GM21529 (cell line): Measurements from ENCODE around the gene TNN.

Source experiments
- ATAC-seq: cut with Tn5 transposase; IDR thresholded peaks from one replicate; pipeline ENCODE4 v1.9.1; 2021; ENCODE audit not compliant: unreplicated experiment

Gene TNN

GRCh38 chr1:175171036-175171913 is 103.6 kb downstream of the TNN start:
- ATAC-seq = no peak

- ATAC-seq = no peak
These were observed 104.9 kb downstream of the TNN start for GRCh38 chr1:175172503-175172902.

GRCh38 chr1:175173531-175173930 is 105.9 kb downstream of the TNN start:
- ATAC-seq = no peak

DNA sequence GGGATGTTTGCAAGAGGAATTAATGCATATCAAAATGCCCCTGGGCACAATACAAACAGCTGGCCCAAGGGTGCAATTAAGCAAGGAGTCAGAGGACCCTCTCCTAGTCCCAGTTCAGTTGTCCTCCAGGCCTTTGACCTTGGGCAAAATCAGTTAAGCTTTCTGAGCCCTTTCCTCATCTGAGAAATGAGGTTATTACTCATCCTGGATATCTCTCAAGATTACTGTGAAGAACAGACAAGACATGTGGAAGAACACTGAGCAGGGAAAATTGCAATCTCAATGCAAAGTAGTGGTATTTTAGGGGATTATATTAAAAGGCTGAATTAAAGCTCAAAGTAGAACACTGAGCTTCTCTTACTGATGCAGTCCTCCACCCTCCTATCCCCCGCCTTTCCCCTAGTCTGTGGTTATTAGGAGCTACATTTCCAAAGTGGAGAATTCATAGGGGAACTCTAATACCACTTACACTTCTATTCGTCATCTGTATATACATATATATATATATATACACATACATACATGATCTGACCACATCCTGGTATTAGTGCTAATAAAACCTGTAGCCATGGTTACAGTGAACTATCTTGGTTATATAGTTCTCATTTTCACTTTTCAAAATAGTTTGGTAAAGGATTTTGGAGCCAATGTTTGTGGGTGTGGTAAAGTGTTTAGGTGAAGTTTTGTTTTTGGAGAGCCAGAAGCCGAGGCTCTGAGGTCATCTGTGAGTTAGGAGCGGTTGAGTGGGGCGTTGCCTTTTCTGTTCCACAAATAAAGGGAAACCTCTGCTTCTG is 106.9 kb downstream of the TNN start:
- ATAC-seq = peak; percentile 82

- no peak for ATAC-seq
These were observed 108.6 kb downstream of the TNN start for GRCh38 chr1:175176246-175176645.

DNA sequence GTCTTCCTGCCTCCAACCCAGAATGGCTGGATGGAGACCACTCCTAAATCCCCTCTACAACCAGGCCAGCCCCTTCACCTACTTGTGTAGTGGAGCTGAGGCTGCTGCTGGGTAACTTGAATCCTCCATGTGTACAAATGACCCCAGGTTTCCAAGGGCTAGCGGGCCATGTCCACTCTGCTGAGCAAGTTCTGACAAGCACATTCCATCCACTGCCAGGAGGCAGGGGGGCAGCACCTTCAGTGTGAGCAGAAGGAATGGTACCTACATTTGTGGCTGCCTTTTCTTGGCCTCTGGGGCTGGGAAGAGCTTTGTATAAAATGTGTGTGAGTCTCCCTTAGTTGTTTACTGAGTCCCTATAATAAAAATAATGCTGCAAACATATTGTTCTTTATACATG is 110.4 kb downstream of the TNN start:
- ATAC-seq = no peak

GRCh38 chr1:175178456-175178855 is 110.8 kb downstream of the TNN start:
- no peak for ATAC-seq

GRCh38 chr1:175179837-175180590 is 112.4 kb downstream of the TNN start:
- no peak for ATAC-seq

GRCh38 chr1:175182201-175182746 is 114.6 kb downstream of the TNN start:
- no peak for ATAC-seq

- ATAC-seq = no peak
These were observed 116.0 kb downstream of the TNN start for GRCh38 chr1:175183586-175183985.

DNA sequence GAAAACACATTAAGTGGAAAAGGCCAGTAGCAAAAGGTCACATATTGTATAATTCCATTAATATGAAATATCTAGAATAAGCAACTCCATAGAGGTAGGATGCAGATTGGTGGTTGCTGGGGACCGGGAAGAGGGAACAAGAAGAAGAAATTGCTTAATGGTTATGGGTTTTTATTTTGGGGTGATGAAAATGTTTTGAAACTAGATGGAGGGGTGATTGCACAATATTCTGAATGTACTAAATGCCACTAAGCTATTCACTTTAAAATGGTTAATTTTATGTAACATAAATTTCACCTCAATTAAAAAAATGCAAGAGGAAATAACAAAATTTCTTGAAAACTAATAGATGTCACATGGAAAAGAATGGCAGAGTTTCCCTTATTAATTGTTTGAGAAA is 118.3 kb downstream of the TNN start:
- ATAC-seq = no peak

GRCh38 chr1:175186433-175187160 is 119.0 kb downstream of the TNN start:
- ATAC-seq = no peak

GRCh38 chr1:175188936-175189335 is 121.3 kb downstream of the TNN start:
- peak; percentile 65 for ATAC-seq

DNA sequence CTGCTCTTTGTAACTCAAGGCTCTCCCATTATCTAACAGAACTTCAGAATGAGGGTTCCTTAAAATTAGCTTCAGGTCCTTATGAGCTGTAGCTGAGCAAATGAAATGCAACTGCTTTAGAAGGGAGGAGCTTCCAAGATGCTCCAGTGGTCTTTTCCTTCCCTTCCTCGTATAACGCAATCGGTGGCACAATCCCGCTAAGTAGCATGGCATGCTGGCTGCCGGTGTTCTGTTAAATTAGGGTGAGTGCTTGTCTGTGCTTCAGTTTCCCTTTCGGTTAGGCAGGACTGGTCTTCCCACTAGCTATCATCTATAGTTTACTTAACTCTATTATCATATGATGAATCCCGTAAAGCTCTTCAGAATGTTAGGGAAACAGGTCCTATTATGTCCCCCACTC is 124.0 kb downstream of the TNN start:
- ATAC-seq = peak; percentile 23

DNA sequence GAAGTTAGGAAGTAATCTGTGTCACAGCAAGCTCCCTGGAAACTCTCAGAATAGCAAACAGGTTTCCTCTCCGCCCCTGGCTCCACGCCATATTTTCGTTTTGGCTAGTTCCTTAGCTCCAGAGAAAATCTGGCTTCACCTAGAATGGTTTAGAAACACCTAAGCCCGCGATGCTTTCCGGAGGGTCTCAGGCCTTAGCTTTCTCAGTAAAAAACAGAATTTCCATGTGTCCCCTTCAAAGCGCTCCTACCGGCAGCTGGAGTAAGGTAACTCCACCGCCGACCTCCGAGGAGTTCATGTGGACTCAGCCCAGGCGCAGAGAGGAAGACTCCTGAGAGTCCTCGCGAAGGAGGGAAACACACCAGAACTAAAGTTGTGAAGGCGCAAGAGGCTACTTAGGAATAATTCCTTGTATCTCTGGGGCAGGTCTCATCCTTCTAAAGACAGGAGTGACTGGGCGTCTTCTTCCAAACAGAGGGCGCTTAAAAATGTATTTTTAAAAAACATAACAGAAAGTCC is 124.5 kb downstream of the TNN start:
- ATAC-seq = no peak

DNA sequence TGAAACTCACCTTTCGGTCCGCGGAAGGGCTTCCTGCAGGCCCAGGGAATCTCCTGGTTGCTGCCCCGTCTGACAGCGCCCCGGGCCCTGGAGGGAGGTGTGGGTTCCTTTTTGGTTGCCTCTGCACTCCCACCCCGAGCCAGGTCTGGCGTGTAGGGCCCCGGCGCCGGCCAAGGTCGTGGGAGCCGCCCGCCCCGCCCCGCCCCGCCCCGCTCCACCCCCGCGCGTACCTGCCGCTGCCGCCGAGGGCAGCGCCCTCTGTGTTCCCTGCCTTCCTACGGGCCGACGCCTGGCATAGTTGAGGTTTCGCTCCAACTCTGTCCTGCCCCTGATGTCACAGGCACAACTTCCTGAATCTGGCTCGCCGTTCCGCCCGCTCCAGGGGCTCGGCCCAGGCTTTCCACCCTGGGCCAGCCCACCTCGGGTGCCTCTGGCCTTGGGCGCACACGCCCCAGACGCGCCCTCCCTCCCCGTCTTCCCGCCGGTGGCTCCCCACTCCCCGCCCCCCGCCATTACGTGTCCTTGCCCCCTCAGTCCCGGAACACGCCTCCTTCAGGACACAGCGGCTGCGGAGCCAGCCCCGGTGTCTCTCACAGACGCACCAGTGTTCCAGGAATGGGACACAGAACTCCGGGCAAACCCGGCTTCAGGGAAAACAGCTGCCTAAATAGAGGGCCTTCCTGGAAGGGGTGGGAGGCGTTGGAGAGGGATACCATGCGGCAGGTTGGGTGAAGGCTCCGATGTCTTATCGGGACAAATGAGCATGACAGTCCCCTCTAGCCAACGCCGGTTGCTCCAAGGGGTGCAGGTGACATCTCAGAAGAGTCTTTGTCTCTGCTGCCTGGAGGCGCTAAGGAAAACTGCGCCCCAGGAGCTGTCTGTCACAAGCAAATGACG is 125.2 kb downstream of the TNN start, which contains the start of gene KIAA0040:
Gene KIAA0040, minus strand, starts transcription at position 147 of the 897 bp plus-strand sequence. CDS start 31,763 bp downstream, outside the sequence.
- peak; percentile 47 for ATAC-seq

- ATAC-seq = no peak
These were observed 125.9 kb downstream of the TNN start for GRCh38 chr1:175193527-175193910.

DNA sequence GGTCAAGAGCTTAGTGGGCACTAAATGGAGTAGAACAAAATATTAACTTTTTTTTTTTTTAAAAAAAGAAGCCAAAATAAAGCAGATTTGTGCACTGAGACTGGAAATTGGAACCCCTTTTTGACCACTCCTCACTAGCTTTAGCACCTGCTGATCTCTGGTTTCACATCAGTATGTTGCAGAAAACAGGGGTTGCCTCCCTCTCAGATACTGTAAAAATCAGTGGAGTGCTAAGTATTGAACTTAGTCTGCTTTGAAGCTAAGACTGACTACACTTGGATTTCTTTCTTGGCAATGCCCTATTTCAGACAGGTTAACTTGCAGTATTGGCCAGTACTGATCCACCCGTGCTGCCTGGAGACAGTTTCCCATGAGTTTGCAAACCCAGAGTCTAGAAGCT is 127.6 kb downstream of the TNN start:
- peak; percentile 34 for ATAC-seq

- ATAC-seq = no peak
These were observed 128.2 kb downstream of the TNN start for GRCh38 chr1:175195798-175196197.
